HepG2 (cell line): ENCODE data around the gene TSPAN11.

ENCODE experiments used
- CEBPB ChIP-seq: IDR thresholded peaks from 2 replicates; pipeline ENCODE4 v1.6.1; 2011; ENCODE audit warnings: low read depth, low read length, improper control_type of control experiment, borderline replicate concordance
- CREB1 ChIP-seq, 2 experiments: fragments of 450-650 bp in 1 of 2; IDR thresholded peaks; 2 replicates each; pipeline ENCODE4 v1.6.1; 2016 to 2017; ENCODE audit warnings: control low read depth in 1 of 2, mild to moderate bottlenecking in 1 of 2, missing compliant biosample characterization in 1 of 2, missing genetic modification characterization in 1 of 2
- CTCF ChIP-seq: sonication (generic); formaldehyde crosslinking; IDR thresholded peaks from 2 replicates; pipeline ENCODE4 v1.5.0; 2020; ENCODE audit warnings: mild to moderate bottlenecking, missing genetic modification reagents, moderate library complexity
- EHMT2 ChIP-seq: fragments of 200-600 bp; sonication (generic); IDR thresholded peaks from 2 replicates; pipeline ENCODE4 v1.7.0; 2017; ENCODE audit warnings: antibody characterized with exemption, low read depth, low read length, borderline replicate concordance
- EZH2 ChIP-seq: conservative IDR thresholded peaks from 2 replicates; pipeline ENCODE4 v1.6.1; 2012; ENCODE audit warnings: mild to moderate bottlenecking, low read depth, low read length, moderate library complexity
- GMEB1 ChIP-seq: sonication (generic); formaldehyde crosslinking; IDR thresholded peaks from 2 replicates; pipeline ENCODE4 v1.5.1; 2020; ENCODE audit warnings: missing genetic modification reagents, mild to moderate bottlenecking, borderline replicate concordance
- MAX ChIP-seq: IDR thresholded peaks from 2 replicates; pipeline ENCODE4 v1.6.1; 2012; ENCODE audit warnings: inconsistent platforms
- PHF8 ChIP-seq: sonication (generic); formaldehyde crosslinking; IDR thresholded peaks from 2 replicates; pipeline ENCODE4 v1.5.0; 2020; ENCODE audit warnings: missing genetic modification reagents
- POLR2AphosphoS2 ChIP-seq: IDR thresholded peaks from 2 replicates; pipeline ENCODE4 v1.6.1; 2011; ENCODE audit warnings: low read depth, low read length, improper control_type of control experiment
- ZBTB21 ChIP-seq: sonication (generic); formaldehyde crosslinking; IDR thresholded peaks from 2 replicates; pipeline ENCODE4 v1.4.0; 2020; ENCODE audit warnings: missing genetic modification reagents
- ZKSCAN8 ChIP-seq: IDR thresholded peaks from 2 replicates; pipeline ENCODE4 v1.6.1; 2016; ENCODE audit warnings: borderline replicate concordance, missing genetic modification reagents, missing compliant biosample characterization
- ZNF136 ChIP-seq: sonication (generic); formaldehyde crosslinking; IDR thresholded peaks from 2 replicates; pipeline ENCODE4 v1.8.1; 2022; ENCODE audit warnings: low read depth, mild to moderate bottlenecking, moderate library complexity, missing genetic modification reagents
- ZNF138 ChIP-seq: sonication (generic); formaldehyde crosslinking; IDR thresholded peaks from 2 replicates; pipeline ENCODE4 v1.5.0; 2020; ENCODE audit warnings: mild to moderate bottlenecking, low read depth, missing genetic modification reagents
- ZNF687 ChIP-seq: sonication (generic); formaldehyde crosslinking; IDR thresholded peaks from 2 replicates; pipeline ENCODE4 v1.5.1; 2020; ENCODE audit warnings: mild to moderate bottlenecking, missing genetic modification reagents, moderate library complexity

- TF ChIP-seq CTCF (CRISPR knock-in tag) (no peak), ZNF687 (CRISPR knock-in tag) (no peak), CREB1 (IDR thresholded peaks at IDR 0.05) (no peak), CREB1 (CRISPR knock-in tag; IDR thresholded peaks at IDR 0.05) (no peak), ZNF136 (CRISPR knock-in tag) (no peak), PHF8 (CRISPR knock-in tag) (no peak), GMEB1 (no peak), ZBTB21 (CRISPR knock-in tag) (no peak), MAX (no peak), EZH2 (no peak), EHMT2 (no peak), POLR2AphosphoS2 (no peak), CEBPB (no peak), ZKSCAN8 (CRISPR knock-in tag) (no peak), ZNF138 (CRISPR knock-in tag) (no peak)
These were observed 32.7 kb downstream of the TSPAN11 start for GRCh38 chr12:30959110-30959710.
